Prostate gland (tissue), 2 donors: ENCODE results near the gene ERC2. TPM values are rescaled to one million over a fixed set of nuclear protein-coding genes. Genes with fewer than 3 reads are reported as not detected.

Experiments
- DNase-seq: peaks from one replicate; pipeline ENCODE4 v3.0.0-alpha.2; 2019; ENCODE audit warnings: low spot score
- H3K27ac ChIP-seq, 2 donors: fragments of 200-600 bp; sonication (generic); 2 replicates each; pipeline ENCODE4 v1.5.1; 2017 to 2019
- H3K27me3 ChIP-seq: fragments of 200-600 bp; sonication (generic); replicated peaks from 2 replicates; pipeline ENCODE4 v1.5.1; 2019; ENCODE audit not compliant: insufficient read depth
- H3K36me3 ChIP-seq, 2 donors: fragments of 200-600 bp; sonication (generic); 1 replicate in 1 of 2; 2 replicates in 1 of 2; pipeline versions ENCODE4 v1.5.1 to v1.8.1; 2017 to 2019
- H3K4me1 ChIP-seq: fragments of 200-600 bp; sonication (generic); replicated peaks from 2 replicates; pipeline ENCODE4 v1.5.1; 2019
- H3K4me3 ChIP-seq, 2 donors: fragments of 200-600 bp; sonication (generic); 2 replicates each; pipeline ENCODE4 v1.5.1; 2017 to 2019
- H3K9me3 ChIP-seq: fragments of 200-600 bp; sonication (generic); 2 replicates; pipeline ENCODE4 v1.5.1; 2017
- POLR2A ChIP-seq: fragments of 450-650 bp; IDR thresholded peaks from one replicate; pipeline ENCODE4 v1.6.1; 2016; ENCODE audit warnings: antibody characterized with exemption, mild to moderate bottlenecking
- POLR2AphosphoS5 ChIP-seq: sonication (generic); formaldehyde crosslinking; IDR thresholded peaks from one replicate; pipeline ENCODE4 v1.6.1; 2017; ENCODE audit warnings: antibody characterized with exemption
- WGBS: methylation state at CpG from one replicate; pipeline ENCODE4 v1.1.5; 2018; 5-methylcytosine and 5-hydroxymethylcytosine counted together
- intact Hi-C: fragments of 100-400 bp; cut with DNase I; formaldehyde crosslinking; loops from one replicate; pipeline ENCODE4 v1.14.2; 2022
- total RNA-seq, 2 donors: library from RNA; depleted of rRNA; stranded (reverse); fragments of >200 nt; gene quantifications; one replicate each; pipeline ENCODE4 v1.1.0, GENCODE V29; 2016
- TF ChIP-seq, protein P1 (sequence below), 4 experiments: fragments of 200-600 bp in 2 of 4; fragments of 450-650 bp in 2 of 4; sonication (generic) in 2 of 4; IDR thresholded peaks; 1 replicate in 3 of 4; 2 replicates in 1 of 4; pipeline ENCODE4 v1.5.1; 2016 to 2019; ENCODE audit warnings: antibody characterized with exemption in 4 of 4, mild to moderate bottlenecking in 2 of 4, moderate library complexity in 2 of 4

ERC2 gene
- total RNA-seq, 2 donors from 2014 or later: 1.0 to 2.7 TPM

DNA sequence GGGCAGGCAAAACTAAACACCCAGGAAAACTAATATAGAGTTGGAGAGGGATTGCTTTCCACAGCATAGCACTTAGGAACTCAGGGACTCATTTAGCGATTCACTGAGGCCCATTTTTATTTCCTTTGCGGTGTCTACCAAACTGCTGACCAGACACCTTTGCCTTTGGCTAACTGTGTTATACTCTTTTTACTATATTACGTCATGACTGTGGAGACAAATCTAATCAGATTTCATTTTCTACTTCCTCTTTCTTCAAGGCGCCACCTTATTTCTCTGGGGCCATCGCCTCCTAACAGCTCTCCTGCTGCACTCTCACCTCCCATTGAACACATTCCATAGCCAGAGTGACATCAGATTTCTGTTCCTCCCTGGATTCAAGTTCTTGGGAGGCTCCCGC is 765.4 kb downstream of the ERC2 start:
- Histone ChIP-seq H3K36me3 (no peaks in the 10 kb centered on the region), H3K9me3 (no peaks in the 10 kb centered on the region), H3K27me3 (no peaks in the 10 kb centered on the region), H3K27ac (no peak overlapping the region), H3K4me3 (no peak overlapping the region), H3K4me1 (no peaks in the 10 kb centered on the region)
- no peak for DNase-seq
- TF ChIP-seq POLR2AphosphoS5: no peak
- TF ChIP-seq POLR2A: no peak
- TF ChIP-seq, protein P1, sequence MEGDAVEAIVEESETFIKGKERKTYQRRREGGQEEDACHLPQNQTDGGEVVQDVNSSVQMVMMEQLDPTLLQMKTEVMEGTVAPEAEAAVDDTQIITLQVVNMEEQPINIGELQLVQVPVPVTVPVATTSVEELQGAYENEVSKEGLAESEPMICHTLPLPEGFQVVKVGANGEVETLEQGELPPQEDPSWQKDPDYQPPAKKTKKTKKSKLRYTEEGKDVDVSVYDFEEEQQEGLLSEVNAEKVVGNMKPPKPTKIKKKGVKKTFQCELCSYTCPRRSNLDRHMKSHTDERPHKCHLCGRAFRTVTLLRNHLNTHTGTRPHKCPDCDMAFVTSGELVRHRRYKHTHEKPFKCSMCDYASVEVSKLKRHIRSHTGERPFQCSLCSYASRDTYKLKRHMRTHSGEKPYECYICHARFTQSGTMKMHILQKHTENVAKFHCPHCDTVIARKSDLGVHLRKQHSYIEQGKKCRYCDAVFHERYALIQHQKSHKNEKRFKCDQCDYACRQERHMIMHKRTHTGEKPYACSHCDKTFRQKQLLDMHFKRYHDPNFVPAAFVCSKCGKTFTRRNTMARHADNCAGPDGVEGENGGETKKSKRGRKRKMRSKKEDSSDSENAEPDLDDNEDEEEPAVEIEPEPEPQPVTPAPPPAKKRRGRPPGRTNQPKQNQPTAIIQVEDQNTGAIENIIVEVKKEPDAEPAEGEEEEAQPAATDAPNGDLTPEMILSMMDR (IDR thresholded peaks at IDR 0.05): no peak
- intact Hi-C loops: no loop called here
- WGBS: 95% methylated on average over 6 of the region's 6 CpGs

DNA sequence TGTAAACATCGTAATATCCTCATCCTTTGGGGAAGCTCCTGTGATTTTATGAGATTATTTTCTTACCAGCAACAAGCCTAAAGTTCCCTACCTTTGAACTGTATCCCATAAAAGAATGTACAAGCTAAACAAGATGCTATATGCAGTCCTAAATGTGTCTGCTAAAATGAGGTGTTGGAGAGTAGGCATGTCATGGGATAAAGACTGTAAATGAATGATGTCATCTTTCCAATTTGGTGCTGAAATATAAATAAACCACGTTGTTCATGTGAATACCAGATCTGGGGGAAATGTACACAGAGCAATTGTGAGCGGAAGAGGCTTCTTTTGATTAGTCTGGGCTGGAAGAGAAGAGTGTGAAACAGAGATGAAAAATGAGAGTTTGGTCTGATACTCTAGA is 766.3 kb downstream of the ERC2 start:
- Histone ChIP-seq H3K9me3 (no peaks in the 10 kb centered on the region), H3K27ac (no peak overlapping the region), H3K4me3 (no peak overlapping the region), H3K4me1 (no peaks in the 10 kb centered on the region), H3K27me3 (no peaks in the 10 kb centered on the region), H3K36me3 (no peaks in the 10 kb centered on the region)
- DNase-seq: no peak
- intact Hi-C loops: no loop called here
- TF ChIP-seq POLR2A: no peak
- TF ChIP-seq POLR2AphosphoS5: no peak
- TF ChIP-seq, protein P1 (IDR thresholded peaks at IDR 0.05): no peak
- 37% methylated on average over 3 of the region's 3 CpGs for WGBS

DNA sequence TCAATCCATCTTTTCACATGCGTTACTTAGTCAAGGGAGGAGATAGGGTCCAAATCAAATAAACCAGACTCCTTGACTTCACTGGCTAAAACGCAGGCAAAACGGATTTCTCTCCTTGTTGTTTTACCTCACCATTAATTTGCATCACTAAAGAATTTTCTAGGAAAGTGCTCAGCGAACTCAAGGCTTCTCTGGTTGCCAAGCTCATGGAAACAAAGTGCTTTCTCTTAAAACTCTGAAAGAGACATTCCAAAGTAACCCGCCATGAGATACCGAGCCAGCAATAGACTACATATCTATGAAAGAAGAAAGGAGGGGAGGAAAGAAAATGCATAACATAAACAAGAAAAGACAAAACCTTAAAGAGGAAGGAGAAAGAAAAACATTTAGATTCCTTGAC is 769.4 kb downstream of the ERC2 start:
- WGBS: 60% methylated on average over 6 of the region's 6 CpGs
- Histone ChIP-seq H3K4me1 (no peaks in the 10 kb centered on the region), H3K9me3 (no peaks in the 10 kb centered on the region), H3K27me3 (no peaks in the 10 kb centered on the region), H3K36me3 (no peaks in the 10 kb centered on the region), H3K27ac (no peak overlapping the region), H3K4me3 (no peak overlapping the region)
- DNase-seq: no peak
- intact Hi-C loops: no loop called here
- TF ChIP-seq POLR2A (no peak), POLR2AphosphoS5 (no peak)
- TF ChIP-seq, protein P1 (IDR thresholded peaks at IDR 0.05): no peak

GRCh38 chr3:55697177-55697865 is 770.9 kb downstream of the ERC2 start:
- Histone ChIP-seq H3K4me1 (no peaks in the 10 kb centered on the region), H3K36me3 (no peaks in the 10 kb centered on the region), H3K9me3 (no peaks in the 10 kb centered on the region), H3K4me3 (no peak overlapping the region), H3K27ac (no peak overlapping the region), H3K27me3 (no peaks in the 10 kb centered on the region)
- 96% methylated on average over 4 of the region's 4 CpGs for WGBS
- DNase-seq: no peak
- TF ChIP-seq POLR2AphosphoS5 (no peak), POLR2A (no peak)
- TF ChIP-seq, protein P1 (IDR thresholded peaks at IDR 0.05): no peak
- intact Hi-C loops: no loop called here

- H3K4me3 ChIP-seq: no peak overlapping the region
- H3K4me1 ChIP-seq: no peaks in the 10 kb centered on the region
- WGBS: 41% methylated on average over 2 of the region's 2 CpGs
- no peak for DNase-seq
- H3K27me3 ChIP-seq: no peaks in the 10 kb centered on the region
- TF ChIP-seq, protein P1 (IDR thresholded peaks at IDR 0.05): no peak
- no peak for TF ChIP-seq POLR2A
- TF ChIP-seq POLR2AphosphoS5: no peak
- no peaks in the 10 kb centered on the region for H3K36me3 ChIP-seq
- intact Hi-C loops: no loop called here
- H3K9me3 ChIP-seq: no peaks in the 10 kb centered on the region
- no peak overlapping the region for H3K27ac ChIP-seq
Measured at GRCh38 chr3:55692957-55693558, 775.2 kb downstream of the ERC2 start.
